ENCODE data around the gene EHD4. TPM values are rescaled to one million over a fixed set of nuclear protein-coding genes. Genes with fewer than 3 reads are reported as not detected.

Gene EHD4
- total RNA-seq, 1 donor from 2014 or later = 9.1 TPM

DNA sequence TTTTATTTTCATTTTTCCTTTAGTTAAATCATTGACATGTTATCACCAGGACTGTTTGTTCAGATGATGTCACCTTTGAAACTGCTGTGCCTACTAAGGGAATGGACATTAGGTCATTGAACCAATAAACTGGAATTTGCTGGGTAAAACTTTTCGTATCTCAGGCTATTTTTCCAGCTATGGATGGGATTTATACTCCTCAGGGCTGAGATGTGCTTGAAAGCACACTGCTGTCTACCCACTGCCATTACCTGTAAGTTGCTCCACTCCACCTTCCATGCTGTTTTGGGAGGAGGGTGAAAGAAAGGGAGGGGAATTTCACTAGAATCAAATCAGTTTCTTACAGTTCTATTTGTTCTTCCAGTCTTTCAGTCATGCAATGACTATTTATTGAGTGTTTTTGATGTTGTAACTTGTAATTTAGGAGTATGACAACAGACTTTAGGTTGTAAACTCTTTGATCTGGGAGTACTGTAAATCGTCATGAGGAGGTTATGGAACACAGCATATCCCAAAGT is 11.3 kb downstream of the EHD4 start:
- intact Hi-C loops (cut with micrococcal nuclease) = no loop called here

DNA sequence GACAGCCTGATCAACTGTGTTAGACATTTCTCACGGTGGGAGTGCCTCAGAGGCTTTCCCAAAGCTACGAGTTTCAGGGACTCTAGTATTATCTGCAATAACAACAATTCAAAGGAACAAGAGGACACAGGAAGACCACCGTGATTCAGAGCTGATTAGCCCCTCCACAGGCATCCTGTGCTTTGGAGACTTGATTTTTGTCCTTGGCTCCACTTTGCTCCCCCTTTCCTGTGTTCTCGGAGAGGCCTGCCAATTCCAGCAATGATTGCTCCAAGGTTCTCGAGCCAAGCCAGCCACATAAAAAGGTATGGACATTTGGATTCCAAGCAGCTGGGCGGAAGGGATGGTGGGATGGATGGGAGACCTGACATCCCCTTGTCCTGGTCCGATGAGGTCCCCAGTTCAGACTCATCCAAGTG is 14.3 kb downstream of the EHD4 start:
- intact Hi-C loops (cut with micrococcal nuclease) = no loop called here

DNA sequence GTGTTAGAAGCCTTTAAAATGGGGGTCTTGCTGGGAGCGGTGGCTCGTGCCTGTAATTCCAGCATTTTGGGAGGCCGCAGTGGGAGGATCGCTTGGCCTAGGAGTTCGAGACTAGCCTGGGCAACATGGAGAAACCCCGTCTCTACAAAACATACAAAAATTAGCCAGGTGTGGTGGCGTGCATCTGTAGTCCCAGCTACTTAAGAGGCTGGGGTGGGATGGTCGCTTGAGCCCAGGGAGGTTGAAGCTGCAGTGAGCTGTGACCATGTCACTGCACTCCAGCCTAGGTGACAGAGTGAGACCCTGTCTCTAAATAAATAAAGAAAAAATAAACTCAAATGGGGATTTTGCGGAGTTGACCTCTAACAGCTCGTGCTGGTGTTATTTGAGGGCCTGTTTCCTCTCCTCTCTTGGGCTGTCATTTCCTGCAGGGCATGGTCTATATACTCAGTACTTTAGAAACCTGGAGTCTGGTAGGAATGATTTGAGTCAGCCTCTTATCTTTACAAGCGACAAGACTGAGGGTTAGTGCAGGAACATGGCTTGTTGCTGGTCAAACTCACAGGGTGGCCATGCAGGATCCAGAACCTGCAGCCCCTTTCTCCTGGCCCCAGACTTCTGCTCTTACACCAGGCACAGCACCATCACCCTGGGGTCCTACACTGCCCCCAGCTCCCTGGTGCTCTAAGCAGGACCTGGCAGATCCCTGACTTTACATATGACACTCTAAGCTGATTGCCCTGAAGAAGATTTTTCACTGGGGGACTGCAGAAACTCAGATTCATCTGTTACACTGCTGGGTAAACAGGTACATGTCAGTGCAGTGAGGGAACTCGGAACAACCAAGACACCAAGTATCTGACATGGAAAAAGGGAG is 15.1 kb downstream of the EHD4 start:
- intact Hi-C loops (cut with micrococcal nuclease) = no loop called here

DNA sequence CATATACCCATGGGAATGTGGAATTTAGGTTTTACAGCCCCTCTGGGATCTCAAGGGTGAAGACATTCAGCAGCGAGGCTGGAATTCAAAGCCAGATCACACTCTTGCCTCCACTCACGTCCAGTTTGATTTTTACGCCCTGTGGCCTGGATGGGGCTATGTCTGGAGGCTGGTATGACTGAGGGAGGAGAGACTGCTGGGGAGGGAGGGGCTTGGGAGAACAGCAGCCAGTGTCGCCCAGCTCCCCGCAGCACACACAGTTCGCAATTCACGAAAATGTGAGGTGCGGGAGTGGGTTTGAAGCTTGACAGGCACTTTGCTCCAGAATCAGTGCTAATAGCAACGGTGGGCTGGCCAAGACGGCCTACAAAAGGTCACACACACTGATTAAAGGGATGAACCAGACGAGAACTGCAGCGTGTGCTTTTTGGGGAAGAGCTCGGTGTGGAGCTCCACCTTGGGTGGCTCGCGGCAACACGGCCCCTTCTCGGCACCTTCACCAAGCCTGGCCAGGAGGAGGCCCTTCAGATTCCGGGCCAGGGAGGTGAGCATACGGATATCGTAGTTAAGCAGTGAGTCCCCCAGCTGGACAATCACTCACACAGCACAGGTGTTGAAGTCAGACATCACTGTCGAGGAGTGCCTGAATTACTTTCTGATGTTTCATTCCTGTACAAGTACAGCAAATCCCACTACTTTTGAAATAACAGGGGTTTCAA is 16.4 kb downstream of the EHD4 start:
- intact Hi-C loops (cut with micrococcal nuclease) = no loop called here

DNA sequence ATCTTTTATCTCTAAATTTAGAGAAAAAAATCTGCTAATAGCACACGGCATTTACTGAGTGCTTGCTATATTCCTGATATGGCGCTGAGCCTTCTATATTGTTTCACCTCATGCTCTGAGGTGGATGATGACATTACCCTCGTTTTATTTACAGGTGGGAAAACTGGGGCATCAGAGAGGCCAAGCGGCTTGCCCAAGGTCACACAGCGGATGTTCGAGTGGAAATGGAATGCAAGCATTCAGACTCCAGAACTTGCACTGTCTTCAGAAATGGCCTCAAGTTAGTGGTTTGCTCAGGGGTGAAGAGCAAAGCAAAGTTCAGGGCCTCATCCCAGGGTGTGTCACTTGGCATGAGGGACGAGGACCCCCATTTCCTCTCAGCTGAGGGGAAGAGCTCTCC is 17.3 kb downstream of the EHD4 start:
- intact Hi-C loops (cut with micrococcal nuclease) = no loop called here

DNA sequence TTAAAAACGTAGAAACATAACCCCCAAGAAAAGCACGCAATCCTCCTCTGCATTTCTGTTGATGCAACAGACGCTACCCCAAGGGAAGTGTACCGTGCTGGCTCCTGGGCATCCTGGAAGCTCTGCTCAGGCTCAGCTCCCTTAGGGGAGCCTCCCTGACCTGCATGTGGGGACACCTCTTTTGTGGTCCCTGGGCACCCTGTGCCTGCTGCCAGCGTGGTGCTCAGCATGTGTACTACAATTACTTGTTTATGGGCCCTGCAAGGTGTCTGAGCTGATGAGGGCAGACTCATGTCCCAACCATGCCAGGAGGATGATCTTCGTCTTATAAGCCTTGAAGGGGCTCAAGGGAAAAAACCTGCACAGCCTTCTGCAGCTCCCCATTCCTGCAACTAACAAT is 18.3 kb downstream of the EHD4 start:
- intact Hi-C loops (cut with micrococcal nuclease) = no loop called here

DNA sequence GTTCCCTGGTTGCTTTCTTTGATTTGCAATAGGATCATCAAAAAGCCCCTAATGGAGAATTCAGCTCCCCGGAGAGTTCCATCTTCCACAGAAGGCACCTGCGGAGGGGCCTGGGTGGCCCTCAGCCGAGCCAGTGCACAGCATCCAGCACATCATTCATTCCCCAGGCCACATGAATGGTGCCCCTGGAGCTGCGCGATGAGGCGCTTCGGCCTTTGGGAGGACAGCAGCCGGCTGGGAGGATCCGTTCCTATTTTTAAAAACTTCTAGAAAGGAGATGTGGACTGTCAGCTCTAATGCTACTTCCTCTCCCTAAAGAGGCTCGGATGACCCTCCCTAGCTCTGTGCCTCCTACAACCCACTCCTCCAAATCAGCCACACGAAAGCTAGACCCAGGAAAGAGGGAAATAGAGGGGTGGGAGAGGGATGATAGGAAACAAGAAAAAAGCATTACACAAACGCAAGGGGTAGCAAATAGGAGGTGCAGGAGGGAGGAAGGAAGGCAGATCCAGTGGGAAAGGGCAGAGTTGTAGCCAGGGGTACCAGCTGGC is 20.3 kb downstream of the EHD4 start:
- intact Hi-C loops (cut with micrococcal nuclease) = no loop called here

DNA sequence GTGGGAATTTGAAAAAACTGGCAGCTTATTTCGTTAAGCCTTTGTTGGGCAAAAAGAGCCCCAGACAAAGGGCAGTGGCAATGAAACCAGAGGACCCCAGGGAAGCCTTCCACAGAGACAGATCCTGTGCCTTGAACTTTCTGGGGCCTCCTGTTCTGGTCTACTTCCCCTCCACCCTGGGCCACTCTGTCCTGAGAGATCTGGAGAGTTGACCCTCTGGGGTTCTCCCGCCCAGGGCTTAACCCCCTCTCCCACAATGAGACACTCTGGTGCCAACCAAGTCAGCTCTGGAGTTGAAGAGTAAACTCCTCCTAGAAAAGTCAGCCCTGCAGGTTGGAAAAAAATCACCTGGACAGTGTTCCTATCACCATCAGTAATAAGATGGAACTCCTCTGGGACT is 20.8 kb downstream of the EHD4 start:
- intact Hi-C loops (cut with micrococcal nuclease) = no loop called here

DNA sequence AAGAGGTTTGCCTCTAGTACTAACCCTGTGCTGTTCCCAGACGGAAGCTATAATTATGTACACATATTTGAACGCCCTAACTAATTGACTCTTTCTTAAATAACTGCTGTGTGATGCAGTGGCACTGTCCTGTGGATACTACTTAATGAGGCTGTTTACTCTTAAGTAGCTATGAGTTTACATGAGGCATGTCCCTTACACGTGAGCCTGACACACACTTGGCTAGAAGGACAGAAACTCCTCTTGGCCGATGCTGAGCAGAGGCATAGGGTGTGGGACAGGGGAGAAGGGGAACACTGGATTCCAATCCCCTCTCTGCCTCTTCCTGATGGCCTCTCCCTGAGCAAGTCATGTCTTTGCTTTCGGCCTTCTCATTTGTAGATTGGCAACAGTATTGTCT is 21.9 kb downstream of the EHD4 start:
- intact Hi-C loops (cut with micrococcal nuclease) = no loop called here

DNA sequence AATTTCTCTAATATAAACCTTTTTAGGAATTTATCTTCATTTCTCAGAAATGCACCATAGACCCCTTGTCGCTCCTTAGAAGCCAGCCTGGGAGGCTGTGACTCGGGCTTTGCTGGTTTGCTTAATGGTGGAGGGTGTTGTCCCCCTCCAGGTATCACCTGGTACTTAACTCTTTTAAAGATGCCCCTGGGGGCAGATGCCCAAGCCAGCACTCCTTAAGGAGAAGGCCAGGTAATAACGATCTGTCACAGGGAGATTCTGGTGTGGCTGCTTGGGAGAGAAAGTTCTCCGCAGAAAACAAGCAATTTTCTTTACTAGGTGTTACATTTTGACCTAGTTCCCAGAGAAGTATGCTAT is 22.3 kb downstream of the EHD4 start:
- intact Hi-C loops (cut with micrococcal nuclease) = no loop called here

DNA sequence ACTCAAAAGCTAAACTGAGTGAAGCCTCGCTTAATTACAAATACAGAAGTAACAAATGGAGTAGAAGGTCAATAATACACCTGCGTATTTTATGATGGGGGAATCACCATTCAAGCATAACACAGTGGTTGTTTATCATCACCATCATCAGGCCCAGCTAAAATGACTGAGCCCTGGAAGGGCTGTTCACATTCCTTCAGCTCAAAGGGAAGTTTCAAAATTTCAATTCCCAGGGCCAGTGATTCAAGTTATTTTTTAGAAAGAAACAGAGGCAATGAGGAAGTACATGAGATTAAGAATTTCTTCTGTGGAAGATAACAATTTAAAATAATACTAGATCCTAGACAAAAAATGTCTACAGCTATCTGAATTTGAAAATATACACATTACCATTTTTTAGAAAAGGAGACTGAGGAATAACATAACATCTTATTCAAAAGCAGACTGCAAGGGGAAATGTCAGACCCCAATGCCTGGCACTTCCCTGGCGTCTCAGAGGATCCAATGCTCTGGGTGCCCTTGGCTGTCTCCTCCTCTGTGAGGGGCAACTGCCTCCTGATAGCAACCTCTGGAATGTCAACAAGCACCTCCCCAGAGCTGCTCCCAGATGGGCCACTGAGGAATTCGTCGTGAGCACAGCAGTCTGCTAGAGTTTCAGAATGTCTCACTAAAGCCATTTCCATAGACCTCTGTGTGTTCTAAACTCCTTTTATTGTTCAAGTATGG is 22.8 kb downstream of the EHD4 start:
- intact Hi-C loops (cut with micrococcal nuclease) = no loop called here

DNA sequence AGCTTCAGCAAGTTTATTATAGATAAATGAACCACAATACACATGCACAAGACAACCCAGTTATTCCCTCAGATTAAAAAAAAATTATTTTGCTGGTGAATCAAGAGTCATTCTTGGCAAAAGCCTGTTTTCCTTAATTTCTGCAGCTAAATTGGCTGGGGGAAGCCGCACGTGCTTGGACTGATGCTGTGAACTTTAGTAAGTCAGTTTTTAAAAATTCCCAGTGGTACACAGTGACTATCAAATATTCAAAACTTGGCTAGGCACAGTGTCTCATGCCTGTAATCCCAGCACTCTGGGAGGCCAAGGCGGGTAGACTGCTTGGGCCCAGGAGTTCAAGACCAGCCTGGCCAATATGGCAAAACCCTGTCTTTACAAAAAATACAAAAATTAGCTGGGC is 23.9 kb downstream of the EHD4 start:
- intact Hi-C loops (cut with micrococcal nuclease) = no loop called here

DNA sequence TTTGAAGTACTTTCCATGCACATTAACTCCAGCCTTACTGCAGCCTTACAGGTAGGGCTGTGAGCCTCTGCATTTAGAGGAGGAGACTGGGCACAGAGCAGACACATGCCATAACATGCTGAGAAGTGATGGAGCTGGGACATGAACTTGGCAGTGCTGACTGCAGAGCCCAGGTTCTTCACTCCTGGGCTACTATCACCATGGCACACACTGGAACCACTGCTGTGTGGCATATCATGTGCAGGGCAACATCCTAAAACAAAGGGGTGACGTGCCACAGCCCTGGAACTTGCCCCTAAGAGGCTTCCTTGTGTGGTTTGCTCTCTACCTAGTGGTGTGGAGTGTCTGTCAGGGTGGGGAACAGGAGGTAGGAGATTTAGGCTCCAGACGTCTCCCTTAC is 25.4 kb downstream of the EHD4 start:
- intact Hi-C loops (cut with micrococcal nuclease) = no loop called here

DNA sequence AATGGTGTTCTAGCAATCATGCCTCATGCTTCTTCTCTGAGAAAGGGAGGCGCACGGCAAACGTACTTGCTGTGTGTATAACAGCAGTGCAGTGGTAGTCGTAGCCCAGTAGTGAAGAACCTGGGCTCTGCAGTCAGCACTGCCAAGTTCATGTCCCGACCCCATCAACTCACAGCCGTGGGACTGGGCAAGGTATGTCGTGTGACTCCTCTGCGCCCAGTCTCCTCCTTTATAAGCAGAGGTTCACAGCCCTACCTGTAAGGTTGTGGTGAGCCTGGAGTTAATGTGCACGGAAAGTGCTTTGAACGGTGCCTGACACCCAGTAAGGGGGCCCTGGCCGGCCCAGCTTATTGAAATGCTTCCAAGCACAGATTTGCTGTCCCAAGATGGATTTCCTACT is 26.6 kb downstream of the EHD4 start:
- intact Hi-C loops (cut with micrococcal nuclease) = no loop called here

DNA sequence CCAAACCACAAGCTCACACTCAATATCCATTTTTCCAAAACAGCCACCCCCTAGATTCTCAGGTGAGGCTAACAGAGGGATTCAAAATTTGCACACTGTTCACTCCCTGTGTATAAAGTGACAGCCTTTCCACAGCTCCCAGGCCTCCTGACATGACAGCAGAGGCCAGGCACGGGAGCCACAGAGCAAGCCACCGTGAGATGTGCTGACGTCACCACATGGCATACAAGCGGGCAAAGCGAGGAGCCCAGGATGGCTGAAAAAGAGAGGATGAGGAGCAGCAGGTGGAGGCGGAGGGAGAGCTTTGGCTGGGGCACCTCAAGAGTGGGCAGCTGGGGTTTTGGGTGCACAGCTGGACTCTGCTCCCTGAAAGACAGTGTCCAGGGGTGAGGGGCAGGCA is 27.1 kb downstream of the EHD4 start:
- intact Hi-C loops (cut with micrococcal nuclease) = no loop called here

DNA sequence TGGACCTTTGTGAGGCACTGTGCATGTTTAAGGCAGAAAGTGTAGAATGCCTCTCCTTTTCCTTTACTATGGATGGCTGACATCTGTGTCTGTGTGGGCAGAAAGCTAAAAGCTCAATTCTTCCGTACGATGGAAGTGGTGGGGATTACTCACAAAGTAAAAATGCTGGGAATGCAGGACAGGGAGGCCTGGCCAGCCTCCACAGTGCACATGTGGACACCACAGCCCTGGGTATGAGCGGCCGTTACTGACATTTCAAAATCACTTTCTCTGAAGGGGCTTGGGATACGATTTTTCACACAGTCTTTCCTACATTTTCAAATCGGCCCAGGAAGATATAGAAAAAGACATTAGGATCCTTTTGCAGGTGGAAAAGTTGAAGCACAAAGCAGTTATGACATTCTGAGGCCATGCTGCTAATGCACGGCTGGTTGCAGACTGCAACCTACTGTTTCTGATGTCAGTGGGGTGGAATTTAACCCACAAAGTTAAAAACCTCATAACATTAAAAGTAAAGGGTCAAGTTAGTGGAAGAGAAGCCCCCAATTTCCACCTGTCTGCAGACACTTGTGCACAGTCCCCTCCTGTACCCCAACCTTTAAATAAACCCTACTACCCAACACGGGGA is 27.9 kb downstream of the EHD4 start:
- intact Hi-C loops (cut with micrococcal nuclease) = no loop called here

DNA sequence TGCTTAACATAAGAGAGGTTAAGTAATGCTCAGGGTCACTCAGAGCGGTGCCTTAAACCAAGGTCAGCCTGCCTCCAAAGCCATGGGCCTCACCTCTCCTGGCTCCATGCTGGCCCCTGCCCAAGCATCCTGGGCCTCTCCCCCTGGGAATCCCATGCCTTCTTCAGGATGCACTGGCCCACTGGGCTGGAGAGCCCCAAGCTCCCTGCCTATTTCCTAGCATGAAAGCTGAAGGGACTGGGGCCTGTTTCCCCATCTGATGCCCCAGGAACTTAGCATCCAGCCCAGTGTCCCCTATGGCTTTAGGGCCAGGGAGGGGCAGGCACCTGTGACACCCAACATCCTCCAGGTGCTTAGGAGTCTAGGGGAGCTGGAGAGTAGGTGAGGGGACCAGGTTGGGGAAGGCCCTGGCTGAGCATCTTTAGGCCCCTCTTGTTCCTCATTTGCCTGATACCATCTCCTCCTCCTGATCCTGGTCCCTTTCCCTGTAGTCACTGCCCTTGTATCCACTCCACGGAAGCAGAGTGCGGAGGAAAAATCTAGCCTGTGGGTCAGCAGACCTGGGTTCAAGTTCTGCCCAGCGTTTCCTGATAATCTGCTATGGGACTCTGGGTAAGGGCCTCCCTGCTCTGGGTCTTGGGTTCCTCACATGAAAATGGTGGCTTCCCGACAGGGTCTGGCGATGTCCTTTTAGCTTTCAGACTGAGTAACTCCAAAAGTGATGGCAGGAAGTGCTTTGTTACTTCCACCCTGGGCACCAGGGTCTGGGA is 28.6 kb downstream of the EHD4 start:
- intact Hi-C loops (cut with micrococcal nuclease) = no loop called here

DNA sequence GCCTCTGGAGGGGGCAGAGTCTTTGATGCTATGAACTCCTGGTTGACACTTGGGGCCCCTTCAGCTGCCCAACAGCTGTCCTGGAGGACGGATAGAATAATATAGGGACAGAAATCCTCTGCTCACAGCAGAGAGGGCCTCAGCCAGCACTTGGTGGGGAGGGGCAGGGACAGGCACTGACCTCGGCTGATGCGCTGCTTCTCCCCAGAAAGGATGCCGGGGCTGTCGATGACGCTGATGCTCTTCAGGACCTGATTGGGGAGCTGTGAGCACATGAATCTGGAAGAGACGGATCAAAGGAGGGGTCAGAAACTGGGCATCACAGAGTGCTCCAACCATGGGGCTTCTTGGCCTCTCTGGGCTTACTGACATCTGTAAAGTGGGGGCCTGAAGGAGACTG is 29.5 kb downstream of the EHD4 start:
- intact Hi-C loops (cut with micrococcal nuclease) = no loop called here

DNA sequence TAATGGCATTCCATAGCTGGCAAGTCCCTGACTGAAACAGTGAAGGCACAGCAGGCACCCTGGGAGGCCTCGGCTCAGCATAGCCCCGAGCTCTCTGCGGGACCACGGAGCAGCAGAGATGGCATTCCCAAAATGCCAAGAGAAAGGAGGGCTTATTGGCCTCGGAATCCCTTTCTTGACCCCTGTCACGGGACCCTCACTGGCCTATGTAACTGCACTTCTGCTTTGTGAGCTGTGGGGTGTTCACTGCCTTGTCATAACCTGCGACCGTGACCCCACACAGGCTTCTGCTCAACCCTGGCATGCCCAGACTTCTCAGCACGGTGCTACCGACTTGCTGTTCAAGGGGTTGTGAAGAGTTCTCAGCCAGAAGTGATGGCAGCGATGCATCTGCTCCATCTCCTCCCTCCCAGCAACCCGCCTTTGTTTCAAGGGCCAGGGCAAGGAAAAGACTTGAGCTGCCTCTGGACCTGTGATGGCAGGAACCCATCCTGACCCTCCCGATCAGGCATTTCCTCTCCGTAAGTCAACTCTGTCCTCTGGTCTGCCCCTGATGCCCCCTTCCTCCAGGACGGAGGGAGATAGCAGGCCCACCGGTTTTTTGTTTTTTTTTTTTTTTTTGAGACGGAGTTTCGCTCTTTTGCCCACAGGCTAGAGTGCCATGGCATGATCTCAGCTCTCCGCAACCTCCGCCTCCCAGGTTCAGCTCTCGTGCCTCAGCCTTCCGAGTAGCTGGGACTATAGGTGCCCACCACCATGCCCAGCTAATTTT is 30.5 kb downstream of the EHD4 start:
- intact Hi-C loops (cut with micrococcal nuclease) = no loop called here

DNA sequence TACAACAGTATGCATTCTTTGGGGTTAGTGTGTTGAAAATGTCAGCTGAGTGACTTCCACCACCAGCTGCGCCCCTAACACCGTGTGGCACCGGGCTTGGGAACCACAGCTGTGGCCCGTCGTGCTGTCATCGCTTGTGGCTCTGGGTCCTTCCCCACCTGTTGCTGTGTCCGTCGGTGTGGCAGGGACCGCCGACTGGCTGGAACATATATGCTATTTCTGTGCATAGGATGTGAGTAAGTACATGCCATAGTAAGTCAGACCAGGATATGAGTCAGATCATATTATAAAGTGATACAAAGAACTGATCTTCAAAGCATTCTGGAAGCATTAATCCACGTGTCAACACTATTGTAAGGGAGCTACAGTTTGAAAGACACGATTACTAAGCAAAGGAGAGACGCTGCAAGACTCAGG is 31.9 kb downstream of the EHD4 start:
- intact Hi-C loops (cut with micrococcal nuclease) = no loop called here
